GM19193 (cell line): ENCODE results near the gene OR10K2.

Experiments
- POLR2A ChIP-seq: IDR thresholded peaks from 4 replicates; pipeline ENCODE4 v1.6.1; 2011; ENCODE audit not compliant: insufficient read depth, insufficient read length; ENCODE audit errors: extremely low read depth

The OR10K2 gene

GRCh38 chr1:158393476-158393875 is 32.6 kb downstream of the OR10K2 start:
- TF ChIP-seq POLR2A: no peak

- TF ChIP-seq POLR2A: no peak
These were observed 34.9 kb downstream of the OR10K2 start for GRCh38 chr1:158391099-158391498.

GRCh38 chr1:158390331-158390730 is 35.7 kb downstream of the OR10K2 start:
- no peak for TF ChIP-seq POLR2A

- no peak for TF ChIP-seq POLR2A
These were observed 51.2 kb downstream of the OR10K2 start for GRCh38 chr1:158374860-158375259.

GRCh38 chr1:158371188-158371953 is 54.7 kb downstream of the OR10K2 start:
- no peak for TF ChIP-seq POLR2A
